RKO (cell line): ENCODE data around the gene DNAL1.
"Not testable (repeated sequence)": the region's sequence is repeated elsewhere in the genome, so short reads cannot be mapped to it uniquely, and the experiment has no call there.

Source experiments
- DNase-seq: peaks from one replicate; pipeline ENCODE4 v3.0.0-alpha.2; 2016; ENCODE audit warnings: low spot score

DNAL1 gene

GRCh38 chr14:73644531-73645247, at the start of gene DNAL1:
Gene DNAL1 (plus strand): TSS chr14:73644986. CDS start chr14:73645040, 54 bp downstream.
- peak; percentile 93 for DNase-seq

GRCh38 chr14:73599499-73599898, 45.3 kb upstream of the DNAL1 start:
- DNase-seq: no peak

- no peak for DNase-seq
Measured at GRCh38 chr14:73602994-73603393, 41.8 kb upstream of the DNAL1 start.

- DNase-seq: no peak
Measured at GRCh38 chr14:73606271-73606670, 38.5 kb upstream of the DNAL1 start.

- DNase-seq: no peak
Measured at GRCh38 chr14:73607241-73607640, 37.5 kb upstream of the DNAL1 start.

GRCh38 chr14:73610687-73611086, 34.1 kb upstream of the DNAL1 start:
- DNase-seq: peak; percentile 24

- peak; percentile 76 for DNase-seq
Measured at GRCh38 chr14:73612339-73613045, 32.3 kb upstream of the DNAL1 start, which contains the start of gene ACOT6. Gene ACOT6 (plus strand): TSS chr14:73612517. CDS start chr14:73612572, 55 bp downstream.

- no peak for DNase-seq
Measured at GRCh38 chr14:73613046-73613383, 31.8 kb upstream of the DNAL1 start.

GRCh38 chr14:73613419-73613963, 31.3 kb upstream of the DNAL1 start:
- no peak for DNase-seq

- no peak for DNase-seq
Measured at GRCh38 chr14:73616831-73617230, 28.0 kb upstream of the DNAL1 start.

GRCh38 chr14:73619524-73619923, 25.3 kb upstream of the DNAL1 start:
- no peak for DNase-seq

GRCh38 chr14:73620268-73620667, 24.5 kb upstream of the DNAL1 start:
- no peak for DNase-seq

- DNase-seq: no peak
Measured at GRCh38 chr14:73623504-73624054, 21.2 kb upstream of the DNAL1 start.

GRCh38 chr14:73625706-73626105, 19.1 kb upstream of the DNAL1 start:
- no peak for DNase-seq

GRCh38 chr14:73627151-73627558, 17.6 kb upstream of the DNAL1 start:
- no peak for DNase-seq

- DNase-seq: no peak
Measured at GRCh38 chr14:73630009-73630780, 14.6 kb upstream of the DNAL1 start.

- peak; percentile 78 for DNase-seq
Measured at GRCh38 chr14:73633116-73634010, 11.4 kb upstream of the DNAL1 start.

- no peak for DNase-seq
Measured at GRCh38 chr14:73634011-73634833, 10.6 kb upstream of the DNAL1 start.

GRCh38 chr14:73636355-73636754, 8.4 kb upstream of the DNAL1 start:
- DNase-seq: not testable (repeated sequence)

GRCh38 chr14:73637830-73638229, 7.0 kb upstream of the DNAL1 start:
- no peak for DNase-seq
